ENCODE measurements around the gene ZNF593OS.

Gene ZNF593OS

GRCh38 chr1:26158908-26159742 lies 12.5 kb downstream of the ZNF593OS start, which contains the start of gene FAM110D:
Gene FAM110D (plus strand): TSS chr1:26159079. CDS start chr1:26161292, 2,213 bp downstream.
- DNase-seq (ENCODE audit: low read depth), result no peak

- no peak for DNase-seq (ENCODE audit: low read depth)
Observed at GRCh38 chr1:26158271-26158907, 13.2 kb downstream of the ZNF593OS start.

GRCh38 chr1:26156285-26157038 lies 15.2 kb downstream of the ZNF593OS start:
- no peak for DNase-seq (ENCODE audit: low read depth)

GRCh38 chr1:26155370-26156284 lies 16.0 kb downstream of the ZNF593OS start:
- DNase-seq (ENCODE audit: low read depth), result no peak

GRCh38 chr1:26154750-26155149 lies 16.9 kb downstream of the ZNF593OS start:
- no peak for DNase-seq (ENCODE audit: low read depth)

GRCh38 chr1:26153966-26154532 lies 17.6 kb downstream of the ZNF593OS start:
- DNase-seq (ENCODE audit: low read depth), result no peak

- no peak for DNase-seq (ENCODE audit: low read depth)
Observed at GRCh38 chr1:26148887-26149286, 22.7 kb downstream of the ZNF593OS start.

- no peak for DNase-seq (ENCODE audit: low read depth)
Observed at GRCh38 chr1:26145960-26146294, 25.7 kb downstream of the ZNF593OS start.

- DNase-seq (ENCODE audit: low read depth), result peak; percentile 57
Observed at GRCh38 chr1:26145041-26145959, 26.3 kb downstream of the ZNF593OS start.

- no peak for DNase-seq (ENCODE audit: low read depth)
Observed at GRCh38 chr1:26142159-26142558, 29.5 kb downstream of the ZNF593OS start.

- DNase-seq (ENCODE audit: low read depth), result no peak
Observed at GRCh38 chr1:26138974-26139558, 32.6 kb downstream of the ZNF593OS start.

- DNase-seq (ENCODE audit: low read depth), result no peak
Observed at GRCh38 chr1:26134466-26134865, 37.2 kb downstream of the ZNF593OS start.

- no peak for DNase-seq (ENCODE audit: low read depth)
Observed at GRCh38 chr1:26132834-26133167, 38.8 kb downstream of the ZNF593OS start.

- no peak for DNase-seq (ENCODE audit: low read depth)
Observed at GRCh38 chr1:26132128-26132833, 39.4 kb downstream of the ZNF593OS start.

- no peak for DNase-seq (ENCODE audit: low read depth)
Observed at GRCh38 chr1:26130695-26131094, 40.9 kb downstream of the ZNF593OS start.

- no peak for DNase-seq (ENCODE audit: low read depth)
Observed at GRCh38 chr1:26129778-26130177, 41.9 kb downstream of the ZNF593OS start.

- peak; percentile 9 for DNase-seq (ENCODE audit: low read depth)
Observed at GRCh38 chr1:26127235-26128163, 44.1 kb downstream of the ZNF593OS start.
